Posterior cingulate gyrus (tissue), 11 donors: ENCODE data around the gene EHD1.
"Not testable (repeated sequence)": the region's sequence is repeated elsewhere in the genome, so short reads cannot be mapped to it uniquely, and the experiment has no call there.

Source experiments
- DNase-seq, 10 donors: peaks; one replicate each; pipeline versions ENCODE4 v3.0.0 to v3.0.0-alpha.2; 2020 to 2021; ENCODE audit warnings: mixed read lengths in 3 of 10
- intact Hi-C: fragments of 100-400 bp; cut with DNase I; formaldehyde crosslinking; loops from one replicate; pipeline ENCODE4 v1.15.1; 2023

The EHD1 gene

DNA sequence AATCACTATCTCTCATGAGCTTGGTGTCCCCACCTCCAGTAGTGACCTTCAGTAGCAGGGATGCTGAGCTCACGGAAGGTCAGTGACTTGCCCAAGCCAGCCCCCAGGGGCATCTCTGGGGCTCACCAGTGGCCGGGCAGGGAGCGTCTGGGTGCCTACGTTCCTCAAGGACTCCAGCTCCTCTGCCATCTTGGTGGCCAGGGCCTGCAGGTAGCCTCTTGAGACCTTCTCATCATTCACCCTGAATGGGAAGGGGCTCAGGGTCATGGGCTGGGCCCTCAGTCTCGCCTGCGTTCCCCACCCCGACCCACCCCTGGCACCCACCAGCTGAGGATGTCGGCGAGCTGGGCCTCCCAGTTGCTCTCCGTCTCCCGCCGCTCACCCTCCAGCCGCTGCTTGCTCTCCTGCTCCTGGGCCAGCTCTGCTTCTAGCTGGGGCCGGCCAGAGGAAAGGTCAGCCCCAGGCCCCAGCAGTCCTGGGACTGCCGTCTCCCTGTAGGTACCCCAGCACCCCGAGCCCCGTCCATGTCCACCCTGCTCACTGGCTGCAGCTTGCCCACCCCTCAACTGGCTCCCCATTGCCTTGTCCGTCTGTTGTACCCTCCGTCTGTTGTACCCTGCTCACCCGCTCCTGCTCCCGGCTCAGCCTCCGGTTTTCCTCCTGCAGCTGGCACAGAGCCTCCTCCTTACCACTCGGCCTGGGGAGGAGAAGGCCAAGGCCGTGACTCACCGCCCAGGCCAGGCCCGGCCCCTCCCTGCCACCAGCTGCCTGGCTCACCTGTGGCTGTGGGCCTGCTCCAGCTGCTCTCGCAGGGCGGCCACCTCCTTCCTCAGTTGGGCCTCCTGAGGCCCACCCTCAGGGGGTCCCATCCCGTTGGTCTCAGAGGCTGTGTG lies 43.5 kb downstream of the EHD1 start:
- intact Hi-C loops, result no loop called here
- DNase-seq, result no peak

DNA sequence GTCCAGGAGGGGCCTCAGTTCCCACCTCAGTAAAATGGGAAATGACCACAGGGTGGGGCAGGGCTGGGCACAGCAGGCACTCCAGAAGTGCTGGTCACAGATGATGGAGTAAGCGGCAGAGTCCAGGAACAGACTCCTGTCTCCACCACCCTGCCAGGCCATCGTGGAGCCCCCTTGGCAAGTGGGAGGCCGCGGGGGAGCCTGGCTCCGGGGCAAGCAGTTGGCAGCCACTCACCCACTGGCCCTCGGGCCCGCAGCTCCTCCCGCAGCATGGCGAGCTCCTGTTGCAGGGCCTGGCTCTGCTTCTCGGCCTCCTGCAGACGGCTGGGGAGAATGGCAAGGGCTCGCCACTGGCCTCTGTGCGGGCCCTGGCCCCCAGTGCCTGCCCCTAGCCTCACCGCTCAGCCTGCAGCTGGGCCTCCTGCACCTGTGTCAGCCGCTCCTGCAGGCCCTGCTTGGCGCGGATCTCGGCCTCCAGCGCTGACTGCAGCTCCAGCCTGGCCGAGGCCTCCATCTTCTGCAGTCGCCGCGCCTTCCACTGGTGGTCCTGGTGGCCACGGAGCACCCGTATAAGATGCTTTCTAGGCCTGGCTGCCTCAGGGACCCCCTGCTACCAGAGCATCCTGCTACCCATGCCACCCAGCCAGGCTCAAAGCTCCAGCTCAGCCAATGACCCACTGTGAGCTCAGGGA lies 44.2 kb downstream of the EHD1 start:
- intact Hi-C loops, result no loop called here
- DNase-seq, result no peak

DNA sequence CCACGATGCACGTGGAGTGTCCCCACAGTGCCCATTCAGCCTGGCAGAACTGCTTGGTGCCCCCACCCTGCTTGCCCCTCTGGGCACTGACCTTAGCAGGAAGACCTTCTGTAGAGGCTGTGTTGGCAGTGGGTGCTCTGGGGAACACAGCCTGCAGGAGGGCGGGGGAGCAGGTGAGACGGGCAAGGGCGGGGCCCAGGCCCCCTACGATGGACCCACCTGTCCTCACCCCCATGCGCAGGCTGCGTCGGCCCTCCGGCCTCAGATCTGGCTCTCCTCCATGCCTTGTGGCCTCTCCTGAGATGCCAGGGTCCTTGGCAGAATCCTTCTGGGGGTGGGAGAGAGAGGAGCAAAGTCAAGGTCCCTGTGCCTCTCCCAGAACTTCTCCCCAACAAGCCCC lies 44.9 kb downstream of the EHD1 start:
- intact Hi-C loops, result no loop called here

DNA sequence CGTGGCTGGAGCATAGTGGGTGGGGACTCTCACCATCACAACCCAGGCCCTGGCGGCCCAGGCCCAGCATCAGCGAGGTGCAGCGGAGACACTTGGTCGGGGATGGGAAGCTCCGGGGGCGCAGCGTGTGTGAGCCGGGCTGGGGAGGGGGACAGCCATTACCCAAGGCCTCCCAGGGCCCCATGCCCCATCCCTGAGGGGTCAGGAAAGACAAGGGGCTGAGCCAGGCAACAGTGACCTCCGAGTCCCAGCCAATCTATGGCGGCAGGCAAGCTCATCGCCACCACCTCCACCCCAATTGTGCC lies 45.3 kb downstream of the EHD1 start:
- intact Hi-C loops, result no loop called here
- no peak for DNase-seq

More for the DNA sequence above, 44.9 kb downstream of the EHD1 start:
- DNase-seq, result no peak

DNA sequence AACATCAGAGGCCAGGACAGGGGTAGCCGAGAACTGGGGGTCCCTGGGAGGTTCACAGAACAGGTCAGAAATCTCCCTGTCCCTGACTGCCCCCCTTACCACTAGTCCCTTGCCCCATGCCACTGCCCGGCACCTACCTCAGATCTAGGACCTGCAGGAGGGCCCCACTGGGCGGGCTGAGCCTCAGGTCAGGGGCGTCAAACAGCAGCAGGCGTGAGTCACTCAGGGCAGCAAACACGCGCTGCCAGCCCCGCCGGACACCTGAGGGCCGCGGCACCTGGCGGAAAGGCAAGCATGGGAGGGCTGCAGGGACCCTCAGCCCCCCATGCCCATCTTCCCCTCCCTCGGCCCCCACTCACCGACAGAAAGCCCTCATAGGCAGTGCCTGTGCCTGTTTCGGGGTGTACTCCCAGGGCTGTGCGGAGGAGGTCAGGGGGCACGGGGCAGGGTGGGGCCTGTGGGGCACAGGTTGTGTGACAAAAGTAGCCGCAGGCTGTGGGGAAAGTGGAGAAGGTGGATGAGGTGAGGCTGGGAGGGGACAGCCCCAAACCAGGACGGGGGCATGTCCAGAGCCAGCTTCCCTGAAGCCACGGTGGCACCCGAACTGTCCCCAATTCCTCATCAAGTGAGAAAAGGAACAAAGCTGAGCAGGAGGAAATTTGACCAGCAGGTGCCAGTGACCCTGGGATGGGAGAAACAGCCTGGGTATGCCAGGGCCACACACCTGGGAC lies 45.8 kb downstream of the EHD1 start:
- DNase-seq, result no peak
- intact Hi-C loops, result no loop called here

DNA sequence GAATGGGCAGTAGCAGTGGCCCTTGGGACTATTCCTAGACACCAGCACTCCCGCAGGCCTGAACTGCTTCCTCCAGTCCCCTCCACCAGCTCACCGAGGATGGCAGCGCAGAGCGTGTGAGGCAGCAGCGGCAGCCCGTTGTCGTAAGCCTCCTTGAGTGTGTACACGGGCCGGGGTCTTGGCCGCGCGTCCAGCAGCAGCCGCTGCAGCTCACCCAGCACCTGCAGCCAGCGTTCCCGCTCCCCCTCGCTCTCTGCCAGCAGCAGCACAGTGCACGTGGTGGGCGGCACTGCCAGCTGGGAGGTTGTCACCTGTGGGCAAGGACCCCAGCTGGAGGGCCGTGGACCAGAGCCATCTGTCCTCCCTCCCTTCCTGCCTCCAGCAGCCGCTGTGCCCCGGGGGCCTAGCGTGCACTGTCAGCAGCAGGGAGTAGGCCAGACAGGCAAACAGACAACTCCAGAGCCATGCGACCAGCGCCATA lies 47.0 kb downstream of the EHD1 start:
- no peak for DNase-seq
- intact Hi-C loops, result no loop called here

DNA sequence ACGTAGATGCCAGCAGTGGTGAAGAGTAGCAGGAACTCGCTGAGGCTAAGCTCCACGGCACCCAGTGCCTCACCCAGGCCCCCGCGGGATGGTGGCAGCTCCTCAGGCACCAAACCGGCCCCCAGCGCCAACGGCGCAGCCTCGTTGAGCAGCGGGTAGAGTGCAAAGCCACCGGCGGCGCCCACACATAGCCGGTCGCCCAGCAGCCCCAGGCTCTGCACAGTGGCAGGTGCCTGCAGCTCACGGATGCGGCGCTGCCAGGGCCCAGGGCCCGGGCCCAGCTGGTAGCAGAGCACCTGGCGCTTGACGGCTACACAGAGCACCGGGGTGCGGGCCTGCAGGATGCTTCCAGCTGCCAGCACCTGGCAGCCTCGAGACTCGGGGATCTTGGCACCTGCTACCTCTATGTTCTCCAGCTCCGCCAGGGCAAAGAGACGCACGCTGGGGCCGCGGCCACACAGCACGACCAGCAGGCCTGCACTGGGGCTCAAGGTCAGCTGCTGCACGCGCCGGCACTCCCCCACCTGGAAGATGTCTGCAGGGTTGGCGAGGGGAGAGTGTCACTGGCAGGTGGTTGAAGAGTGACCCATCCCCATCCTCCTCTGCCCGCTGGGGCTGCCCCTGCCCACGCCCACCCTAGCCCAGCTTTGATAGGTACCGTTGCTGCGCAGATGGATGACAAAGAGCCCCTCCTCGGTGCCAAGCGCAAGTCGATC lies 48.7 kb downstream of the EHD1 start:
- intact Hi-C loops, result no loop called here
- DNase-seq, result no peak

DNA sequence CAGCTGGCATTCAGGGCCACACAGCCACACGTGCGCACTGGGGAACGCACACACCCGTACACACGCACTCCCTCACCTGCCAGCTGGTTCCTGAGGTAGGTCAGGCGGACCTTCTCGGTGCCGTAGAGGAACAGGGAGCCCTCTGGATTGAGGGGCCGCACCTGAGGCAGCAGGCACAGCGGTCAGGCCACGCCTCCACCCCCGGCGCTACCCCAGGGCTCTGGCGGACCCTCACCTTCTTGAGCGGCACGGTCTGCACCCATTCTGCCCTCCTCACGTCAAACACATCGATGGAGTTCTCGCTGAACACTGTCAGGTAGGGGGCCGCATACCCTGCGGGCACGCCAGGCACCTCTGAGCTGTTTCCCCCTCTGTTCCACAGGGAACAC lies 51.0 kb downstream of the EHD1 start:
- no peak for DNase-seq
- intact Hi-C loops, result no loop called here

DNA sequence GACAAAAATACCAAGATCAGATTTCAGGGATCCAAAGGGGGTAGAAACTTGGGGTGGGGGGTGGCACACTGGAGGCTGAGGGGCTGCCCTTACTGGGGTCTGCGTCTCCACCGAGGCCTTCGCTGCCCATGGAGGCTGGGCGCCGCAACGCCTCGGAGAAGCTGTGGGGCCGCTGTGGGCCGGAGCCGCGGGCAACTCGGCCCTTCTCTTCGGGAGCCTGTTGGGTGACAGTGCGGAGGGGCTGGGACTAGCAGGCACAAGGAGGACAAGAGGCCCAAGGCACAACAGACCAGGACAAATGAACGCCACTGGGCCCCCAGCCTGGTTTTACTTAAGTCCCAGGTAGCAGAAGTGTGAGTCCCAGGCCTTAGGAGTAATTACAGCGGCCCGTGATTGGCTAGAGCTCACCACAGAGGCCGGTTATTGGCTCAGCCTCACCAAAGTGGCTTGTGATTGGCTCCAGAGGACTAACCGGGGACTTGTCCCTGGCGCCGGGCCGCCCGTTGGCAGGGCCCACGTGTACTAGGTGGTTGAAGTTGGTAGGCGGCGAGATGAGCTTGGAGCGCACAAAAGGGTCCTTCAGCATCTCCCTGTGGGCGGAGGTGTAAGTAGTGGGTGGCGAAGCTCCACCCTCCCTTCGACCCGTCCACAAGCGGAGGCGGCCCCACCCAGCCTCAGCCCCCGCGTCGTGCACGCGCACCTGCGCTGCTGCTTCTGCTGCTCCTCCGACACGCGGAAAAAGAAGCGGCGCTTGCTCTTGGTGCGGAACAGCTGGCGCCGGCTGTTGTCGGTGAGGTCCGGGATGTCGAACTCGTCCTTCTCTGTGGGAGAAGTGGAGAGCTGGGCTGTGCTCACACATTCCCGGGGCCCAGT lies 51.6 kb downstream of the EHD1 start:
- DNase-seq, result no peak
- intact Hi-C loops, result no loop called here

DNA sequence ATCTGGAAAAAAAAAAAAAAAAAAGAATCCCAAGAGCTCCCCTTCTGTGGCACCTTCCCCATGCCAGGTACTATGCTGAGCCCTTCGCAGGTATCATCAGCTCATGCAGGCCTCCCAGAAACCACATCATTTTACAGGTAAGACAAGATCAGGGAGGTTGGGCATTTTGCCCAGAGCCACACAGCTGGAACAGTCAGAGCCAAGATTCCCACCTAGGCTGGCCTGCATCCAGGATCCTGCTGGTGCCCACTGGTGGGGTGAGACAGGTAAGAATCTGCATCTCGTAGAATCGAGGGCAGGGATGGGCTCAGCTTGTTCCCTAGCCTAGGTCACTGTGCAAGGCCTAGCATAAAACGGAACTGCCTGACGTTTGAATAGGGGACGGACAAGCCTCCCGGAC lies 52.4 kb downstream of the EHD1 start:
- intact Hi-C loops, result no loop called here
- DNase-seq, result no peak

DNA sequence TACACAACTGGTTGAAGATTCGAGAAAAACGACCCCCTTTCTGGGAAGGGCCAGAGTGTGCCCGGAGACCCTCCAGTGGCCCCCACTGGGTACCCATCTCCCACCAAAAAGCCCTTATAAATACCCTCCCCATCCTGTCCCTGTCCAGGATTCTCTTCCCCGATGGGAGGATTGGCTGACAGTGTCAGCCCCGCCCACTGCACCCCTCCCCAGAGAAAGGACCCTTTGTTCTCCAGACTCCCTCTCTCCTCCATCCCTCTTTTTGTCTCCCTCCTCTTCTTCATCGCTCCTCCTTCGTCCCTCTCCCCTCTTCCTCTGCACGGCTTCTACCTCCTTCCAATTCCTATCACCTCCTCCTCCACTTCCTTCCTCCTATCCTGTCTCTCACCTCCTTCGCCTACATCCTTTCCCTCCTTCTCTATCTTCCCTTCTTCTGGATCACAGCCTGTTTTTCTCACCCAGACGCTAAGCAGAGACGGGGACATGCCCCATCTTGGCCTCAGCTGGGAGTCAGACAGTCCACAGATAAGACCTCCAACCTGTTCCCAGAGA lies 54.8 kb downstream of the EHD1 start:
- DNase-seq, result no peak
- intact Hi-C loops, result no loop called here

DNA sequence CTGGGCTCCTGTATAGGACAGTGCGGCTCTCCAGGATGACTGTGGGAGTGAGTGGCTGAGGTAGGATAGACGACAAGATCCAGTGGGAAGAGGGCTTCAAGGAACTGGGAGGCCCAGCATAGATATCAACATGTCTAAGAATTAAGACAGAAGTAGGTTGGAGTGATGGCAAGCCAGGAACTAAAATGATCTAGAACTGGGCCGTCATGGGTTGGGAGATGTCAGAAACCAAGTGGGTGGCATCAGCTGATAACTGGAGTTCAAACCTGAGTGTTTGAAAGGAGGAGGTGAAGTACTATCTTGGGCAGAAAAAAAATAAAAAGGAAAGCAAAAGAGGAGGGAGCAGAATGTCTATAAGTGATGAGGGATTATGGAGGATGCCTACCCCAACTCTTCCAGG lies 60.9 kb downstream of the EHD1 start:
- intact Hi-C loops, result no loop called here
- no peak for DNase-seq

DNA sequence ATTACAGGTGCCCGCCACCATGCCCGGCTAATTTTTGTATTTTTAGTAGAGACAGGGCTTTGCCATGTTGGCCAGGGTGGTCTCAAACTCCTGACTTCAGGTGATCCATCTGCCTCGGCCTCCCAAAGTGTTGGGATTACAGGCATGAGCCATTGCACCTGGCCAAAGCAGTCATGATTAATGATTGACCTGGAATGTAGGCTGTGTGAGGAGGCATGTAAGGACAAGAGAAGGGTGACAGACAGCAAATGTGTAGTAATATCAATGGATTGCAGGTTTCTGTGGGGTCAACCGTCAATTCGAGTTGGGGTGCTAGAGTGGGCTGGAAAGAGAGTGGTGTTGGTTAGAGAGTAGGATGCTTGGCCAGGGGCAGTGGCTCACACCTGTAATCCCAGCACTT lies 63.0 kb downstream of the EHD1 start:
- intact Hi-C loops, DNase-seq: not testable (repeated sequence)

DNA sequence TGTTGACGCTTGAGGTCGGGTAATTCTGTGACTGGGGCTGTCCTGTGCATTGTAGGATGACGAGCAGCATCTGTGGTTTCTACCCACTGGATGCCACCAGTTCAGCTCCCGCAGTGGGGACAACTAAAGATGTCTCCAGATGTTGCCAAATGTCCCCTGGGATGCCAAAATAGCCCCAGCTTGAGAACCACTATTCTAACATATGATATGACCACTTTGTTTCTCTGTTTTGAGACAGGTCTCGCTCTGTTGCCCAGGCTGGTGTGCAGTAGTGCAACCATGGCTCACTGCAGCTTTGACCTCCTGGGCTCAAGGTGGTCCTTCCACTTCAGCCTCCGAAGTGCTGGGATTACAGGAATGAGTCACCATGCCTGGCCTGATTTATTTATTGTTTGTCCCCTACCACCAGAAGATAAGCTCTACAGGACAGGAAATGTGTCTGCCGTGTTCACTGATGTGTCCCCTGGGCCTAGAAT lies 63.7 kb downstream of the EHD1 start:
- intact Hi-C loops, result no loop called here
- no peak for DNase-seq

DNA sequence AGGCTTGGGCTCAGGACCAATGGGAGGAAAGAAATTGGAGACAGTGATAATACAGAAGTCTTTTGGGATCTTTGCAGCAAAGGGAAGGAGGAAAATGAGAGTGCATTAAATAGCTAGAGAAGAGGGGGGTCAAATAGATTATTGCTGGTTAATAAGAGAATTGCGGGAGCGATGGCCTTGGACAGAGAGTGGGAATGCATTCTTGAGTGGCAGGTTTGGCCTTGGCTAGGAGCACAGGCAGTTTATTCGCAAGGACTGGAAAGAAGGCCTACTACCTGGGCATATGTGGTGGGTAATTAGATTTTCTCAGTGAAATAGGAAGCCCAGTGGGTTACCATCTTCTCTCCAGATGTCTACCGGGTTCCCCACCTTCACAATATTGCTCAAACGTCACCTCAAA lies 64.6 kb downstream of the EHD1 start:
- no peak for DNase-seq
- intact Hi-C loops, result no loop called here

DNA sequence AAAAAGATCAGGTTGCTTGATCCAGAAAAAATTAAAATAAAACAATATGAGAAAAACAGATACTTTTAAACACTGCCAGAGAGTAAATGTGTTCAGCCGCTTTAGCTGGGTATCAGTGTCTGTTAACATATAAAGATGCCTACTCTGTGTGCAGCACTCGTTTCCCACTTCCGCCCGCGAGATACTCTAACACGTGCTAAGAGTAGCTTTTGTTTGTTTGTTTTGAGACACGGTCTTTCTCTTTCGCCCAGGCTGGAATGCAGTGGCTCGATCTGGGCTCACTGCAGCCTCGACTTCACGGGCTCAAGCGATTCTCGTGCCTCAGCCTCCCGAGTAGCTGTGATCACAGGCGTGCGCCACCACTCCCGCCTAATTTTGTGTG lies 67.5 kb downstream of the EHD1 start:
- DNase-seq, result peak in 1 of 10 donors; percentile 26
- intact Hi-C loops, result no loop called here

DNA sequence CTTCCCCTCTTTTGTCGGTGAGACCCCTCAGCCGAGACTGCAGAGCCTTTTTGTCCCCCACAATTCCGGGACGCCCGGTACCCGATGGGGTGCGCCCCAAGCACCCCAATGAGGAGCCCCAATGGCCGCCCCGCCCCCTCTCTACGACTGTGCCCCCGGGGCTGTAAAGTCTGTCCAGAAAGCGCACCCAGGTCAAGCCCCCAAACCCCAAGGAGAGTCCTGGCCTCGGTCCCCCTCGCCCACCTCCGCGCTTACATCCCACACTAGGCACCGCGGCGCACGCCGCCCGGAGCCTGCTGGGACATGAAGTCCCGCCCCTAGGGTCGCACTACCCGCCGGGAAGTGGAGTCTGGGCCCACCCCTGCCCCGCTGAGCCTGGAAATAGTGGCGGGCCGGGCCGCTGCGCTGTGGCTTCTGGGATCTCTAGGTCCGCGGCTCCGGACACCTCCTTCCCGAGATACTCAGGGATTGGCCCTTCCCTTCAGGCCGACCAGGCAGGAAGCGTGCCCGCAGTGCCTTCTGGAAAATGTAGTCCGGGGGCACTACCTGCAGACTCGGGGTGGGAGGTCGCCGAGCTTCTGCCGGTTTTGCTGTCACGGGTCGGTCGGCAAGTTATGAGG lies 68.0 kb downstream of the EHD1 start, which contains the start of gene MEN1:
TSS of gene MEN1 (minus strand) at position 281 of the 620 bp plus-strand sequence. CDS start 442 bp downstream, outside the sequence.
- DNase-seq, result peak; percentile 94 to 99 (median 98)
- intact Hi-C loops, result no loop called here

DNA sequence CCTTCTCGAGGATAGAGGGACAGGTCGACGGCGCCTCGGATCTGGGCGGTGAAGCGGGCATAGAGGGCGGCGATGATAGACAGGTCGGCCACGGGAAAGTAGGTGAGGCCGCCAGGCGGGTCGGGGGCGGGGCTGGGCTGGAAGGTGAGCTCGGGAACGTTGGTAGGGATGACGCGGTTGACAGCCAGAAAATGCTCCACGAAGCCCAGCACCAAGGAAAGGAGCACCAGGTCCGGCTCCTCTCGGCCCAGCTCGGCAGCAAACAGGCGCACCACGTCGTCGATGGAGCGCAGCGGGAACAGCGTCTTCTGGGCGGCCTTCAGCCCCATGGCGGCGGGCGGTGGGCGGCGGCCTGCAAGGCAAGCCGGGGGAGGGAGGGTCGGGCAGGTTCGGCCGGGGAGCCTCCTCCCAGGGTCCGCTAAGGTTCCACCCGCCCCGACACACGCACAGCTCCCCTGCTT lies 68.6 kb downstream of the EHD1 start:
- intact Hi-C loops, result no loop called here
- no peak for DNase-seq

DNA sequence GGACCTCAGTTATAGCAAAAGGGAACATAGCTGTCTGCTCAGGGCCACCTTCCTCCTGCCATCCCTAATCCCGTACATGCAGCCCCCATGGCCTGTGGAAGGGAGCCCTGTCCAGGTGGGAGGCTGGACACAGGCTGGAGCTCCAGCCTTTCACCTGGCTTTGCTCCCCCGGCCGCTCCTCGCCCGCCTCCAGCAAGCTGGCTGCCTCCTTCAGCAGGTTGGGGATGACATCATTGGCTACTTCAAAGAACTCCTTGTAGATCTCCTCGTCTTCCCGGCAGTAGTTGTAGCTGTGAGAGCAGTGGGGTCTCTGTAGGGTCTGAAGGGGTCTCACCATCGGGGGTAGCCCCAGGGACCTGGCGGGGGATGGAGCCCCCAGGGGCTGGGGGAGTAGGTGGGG lies 72.9 kb downstream of the EHD1 start:
- intact Hi-C loops, result no loop called here
- DNase-seq, result peak in 1 of 10 donors; percentile 10
